TTC549 (cell line): Measurements from ENCODE around the gene SPO11.
A peak's percentile ranks its signal among the peaks of the same experiment; 100 is the strongest.
"Not testable (repeated sequence)": the region's sequence is repeated elsewhere in the genome, so short reads cannot be mapped to it uniquely, and the experiment has no call there.

Experiments used
- FAIRE-seq: peaks from 2 replicates; lab custom pipeline; 2012; peaks lifted over from hg19 to GRCh38; lab: Jason Lieb, UNC

SPO11 gene

GRCh38 chr20:57341663-57342062 lies 12.1 kb downstream of the SPO11 start:
- no peak for FAIRE-seq

DNA sequence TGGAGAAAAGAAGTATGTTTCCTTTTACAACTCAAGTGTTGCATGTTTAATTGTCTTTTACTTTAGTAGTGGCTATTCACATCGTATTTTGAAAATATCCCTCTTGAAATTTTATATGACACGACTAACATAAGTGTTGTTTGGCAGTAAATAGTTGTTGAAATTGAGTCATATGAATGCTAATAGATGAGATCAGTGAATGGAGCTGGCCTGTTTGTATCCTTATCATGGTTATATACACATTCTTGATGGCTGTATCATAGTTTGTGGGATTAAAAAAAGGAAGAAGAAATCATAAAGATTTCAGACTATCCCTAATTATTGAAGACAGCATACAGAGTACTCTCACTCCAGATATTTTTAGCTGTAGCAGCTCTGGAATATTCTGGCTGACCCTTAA lies 13.2 kb downstream of the SPO11 start:
- no peak for FAIRE-seq

DNA sequence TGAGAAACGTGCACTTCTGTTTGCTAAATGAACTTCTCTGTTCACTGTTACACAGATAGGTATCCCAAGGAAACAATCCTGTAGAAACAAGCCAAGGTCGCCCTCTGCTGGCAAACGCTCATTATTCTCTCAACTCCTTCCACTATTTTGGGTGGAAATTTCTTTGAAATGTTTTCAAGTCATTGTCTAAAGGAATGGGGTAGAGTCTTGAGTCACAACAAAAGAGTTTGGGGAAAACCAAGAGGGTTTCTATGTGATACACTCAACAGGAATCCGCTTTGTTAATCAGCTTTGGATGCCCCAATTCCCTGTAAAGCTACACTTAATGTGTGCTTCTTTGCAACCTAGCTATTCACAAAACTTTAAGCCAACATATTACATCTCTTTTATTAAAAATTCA lies 16.9 kb downstream of the SPO11 start:
- peak; percentile 94 for FAIRE-seq

DNA sequence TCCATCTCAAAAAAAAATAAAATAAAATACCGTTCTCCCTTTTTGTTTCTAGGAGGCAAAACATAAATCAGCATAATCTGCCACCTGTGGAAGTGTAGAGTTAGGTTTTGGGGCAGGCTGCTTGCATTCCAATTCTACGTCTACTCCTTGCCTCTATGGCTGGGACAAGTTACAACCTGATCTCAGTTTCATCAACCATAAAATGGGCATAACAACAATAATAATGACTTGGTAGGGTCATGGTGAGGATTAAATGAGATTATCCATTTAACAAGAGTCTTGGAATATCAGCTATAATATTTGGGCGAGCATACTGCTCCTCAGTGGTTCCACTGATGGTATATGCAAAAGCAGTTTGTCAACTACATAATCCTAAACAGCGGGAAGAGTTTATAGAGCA lies 17.8 kb downstream of the SPO11 start:
- no peak for FAIRE-seq

DNA sequence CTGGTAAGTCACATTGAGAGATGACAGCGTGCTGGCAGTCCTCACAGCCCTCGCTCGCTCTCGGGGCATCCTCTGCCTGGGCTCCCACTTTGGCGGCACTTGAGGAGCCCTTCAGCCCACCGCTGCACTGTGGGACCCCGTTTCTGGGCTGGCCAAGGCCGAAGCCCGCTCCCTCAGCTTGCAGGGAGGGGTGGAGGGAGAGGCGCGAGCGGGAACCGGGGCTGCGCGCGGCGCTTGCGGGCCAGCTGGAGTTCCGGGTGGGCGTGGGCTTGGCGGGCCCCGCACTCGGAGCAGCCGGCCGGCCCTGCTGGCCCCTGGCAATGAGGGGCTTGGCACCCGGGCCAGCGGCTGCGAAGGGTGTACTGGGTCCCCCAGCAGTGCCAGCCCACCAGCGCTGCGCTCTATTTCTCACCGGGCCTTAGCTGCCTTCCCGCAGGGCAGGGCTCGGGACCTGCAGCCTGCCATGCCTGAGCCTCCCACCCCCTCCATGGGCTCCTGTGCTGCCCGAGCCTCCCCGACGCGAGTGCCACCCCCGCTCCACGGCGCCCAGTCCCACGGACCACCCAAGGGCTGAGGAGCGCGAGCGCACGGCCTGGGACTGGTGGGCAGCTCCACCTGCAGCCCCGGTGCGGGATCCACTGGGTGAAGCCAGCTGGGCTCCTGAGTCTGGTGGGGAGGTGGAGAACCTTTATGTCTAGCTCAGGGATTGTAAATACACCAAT lies 18.8 kb downstream of the SPO11 start:
- FAIRE-seq, result not testable (repeated sequence)

DNA sequence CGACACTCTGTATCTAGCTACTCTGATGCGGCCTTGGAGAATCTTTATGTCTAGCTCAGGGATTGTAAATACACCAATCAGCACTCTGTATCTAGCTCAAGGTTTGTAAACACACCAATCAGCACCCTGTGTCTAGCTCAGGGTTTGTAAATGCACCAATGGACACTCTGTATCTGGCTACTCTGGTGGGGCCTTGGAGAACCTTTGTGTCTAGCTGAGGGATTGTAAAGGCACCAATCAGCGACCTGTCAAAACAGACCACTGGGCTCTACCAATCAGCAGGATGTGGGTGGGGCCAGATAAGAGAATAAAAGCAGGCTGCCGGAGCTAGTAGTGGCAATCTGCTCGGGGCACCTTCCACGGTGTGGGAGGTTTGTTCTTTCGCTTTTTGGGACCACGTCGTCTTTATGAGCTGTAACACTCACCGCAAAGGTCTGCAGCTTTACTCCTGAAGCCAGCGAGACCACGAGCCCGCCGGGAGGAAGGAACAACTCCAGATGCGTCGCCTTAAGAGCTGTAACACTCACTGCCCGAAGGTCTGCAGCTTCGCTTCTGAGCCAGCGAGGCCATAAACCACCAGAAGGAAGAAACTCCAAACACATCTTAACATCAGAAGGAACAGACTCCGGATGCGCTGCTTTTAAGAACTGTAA lies 19.4 kb downstream of the SPO11 start:
- FAIRE-seq, result not testable (repeated sequence)

GRCh38 chr20:57350081-57350710 lies 20.6 kb downstream of the SPO11 start:
- FAIRE-seq, result no peak

DNA sequence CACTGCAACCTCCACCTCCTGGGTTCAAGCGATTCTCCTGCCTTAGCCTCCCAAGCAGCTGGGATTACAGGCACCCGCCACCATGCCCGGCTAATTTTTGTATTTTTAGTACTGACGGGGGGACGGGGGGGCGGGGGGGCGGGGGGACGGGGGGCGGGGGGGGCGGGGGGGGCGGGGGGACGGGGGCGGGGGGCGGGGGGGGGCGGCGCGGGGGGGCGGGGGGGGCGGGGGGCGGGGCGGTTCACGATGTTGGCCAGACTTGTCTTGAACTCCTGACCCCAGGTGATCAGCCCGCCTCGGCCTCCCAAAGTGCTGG lies 21.1 kb downstream of the SPO11 start:
- FAIRE-seq, result not testable (repeated sequence)

DNA sequence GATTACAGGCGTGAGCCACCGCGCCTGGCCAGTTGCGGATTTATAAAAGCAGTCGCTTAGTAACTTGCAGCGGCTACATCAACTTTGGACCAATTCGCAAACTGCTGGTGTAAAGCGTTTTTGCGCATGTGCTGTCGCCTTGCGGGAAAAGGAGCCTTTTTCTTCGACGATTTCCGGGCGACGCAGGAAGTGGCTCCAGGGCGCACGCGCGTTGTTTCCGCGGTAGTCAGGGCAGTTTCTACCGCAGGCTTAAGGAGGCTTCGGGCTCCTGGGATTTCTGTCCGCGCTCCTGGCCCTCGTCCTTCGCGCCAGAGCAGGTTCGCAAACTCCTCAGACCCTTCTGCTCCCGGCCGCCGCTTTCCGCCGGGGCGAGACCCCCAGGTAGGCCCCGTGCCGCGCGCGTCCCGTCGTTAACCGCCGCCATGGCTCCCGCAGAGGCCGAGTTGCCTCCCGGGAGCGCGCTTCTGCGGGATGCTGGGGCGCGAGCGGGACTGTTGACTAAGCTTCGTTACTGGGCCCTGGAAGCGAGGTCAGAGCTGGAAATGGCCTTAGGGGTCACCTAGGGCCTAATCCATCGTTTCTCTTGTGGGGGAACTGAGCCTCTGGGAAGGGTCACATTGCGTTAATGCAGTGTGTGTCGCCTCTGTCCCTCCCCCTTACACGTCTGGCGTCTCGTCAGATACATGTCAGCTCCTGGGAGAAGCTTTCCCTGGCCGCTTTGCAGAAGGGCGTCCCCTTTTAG lies 21.6 kb downstream of the SPO11 start, which contains the start of gene RAE1:
Gene RAE1, plus strand, starts transcription at position 214 of the 742 bp plus-strand sequence. CDS start 2,784 bp downstream, outside the sequence.
- no peak for FAIRE-seq

DNA sequence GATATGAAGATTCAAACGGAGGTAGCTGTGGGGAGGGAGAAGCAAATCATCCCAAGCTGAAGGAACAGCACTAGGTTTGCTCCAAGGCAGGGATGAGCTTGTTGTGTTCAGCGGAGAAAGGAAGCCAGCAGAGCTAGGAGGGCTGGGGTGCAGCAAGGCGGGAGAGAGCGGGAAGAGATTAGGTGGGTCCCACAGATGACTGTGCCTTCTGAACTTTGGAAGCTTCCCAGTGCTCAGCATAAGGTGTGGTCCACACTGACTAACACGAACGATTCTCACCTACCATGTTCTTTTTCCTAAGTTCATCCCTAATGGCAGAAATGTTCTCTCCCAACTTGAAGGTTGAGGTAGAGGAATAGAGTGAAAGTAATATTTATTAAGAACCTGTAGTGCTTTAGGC lies 22.7 kb downstream of the SPO11 start:
- FAIRE-seq, result no peak

GRCh38 chr20:57353351-57353750 lies 23.7 kb downstream of the SPO11 start:
- FAIRE-seq, result no peak

- FAIRE-seq, result no peak
These were observed 31.9 kb downstream of the SPO11 start for GRCh38 chr20:57361517-57361916.

DNA sequence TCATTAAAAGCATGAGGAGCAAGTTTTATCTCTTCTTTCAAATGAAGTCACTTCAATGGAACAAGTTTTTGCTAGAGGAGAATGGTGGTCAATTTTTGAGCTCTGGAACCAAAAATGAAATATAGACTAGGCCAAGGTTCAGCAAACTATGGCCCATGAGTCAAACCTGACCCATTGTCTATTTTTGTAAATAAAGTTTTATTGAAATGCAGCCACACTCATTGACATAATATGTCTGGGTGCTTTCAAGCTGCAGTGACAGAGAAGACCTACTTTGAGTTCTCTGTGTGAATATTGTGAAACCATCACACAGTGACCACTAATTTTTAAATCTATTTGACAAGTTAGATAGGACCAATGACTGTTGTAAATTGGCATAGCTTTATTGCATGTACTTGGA lies 34.8 kb downstream of the SPO11 start:
- no peak for FAIRE-seq

DNA sequence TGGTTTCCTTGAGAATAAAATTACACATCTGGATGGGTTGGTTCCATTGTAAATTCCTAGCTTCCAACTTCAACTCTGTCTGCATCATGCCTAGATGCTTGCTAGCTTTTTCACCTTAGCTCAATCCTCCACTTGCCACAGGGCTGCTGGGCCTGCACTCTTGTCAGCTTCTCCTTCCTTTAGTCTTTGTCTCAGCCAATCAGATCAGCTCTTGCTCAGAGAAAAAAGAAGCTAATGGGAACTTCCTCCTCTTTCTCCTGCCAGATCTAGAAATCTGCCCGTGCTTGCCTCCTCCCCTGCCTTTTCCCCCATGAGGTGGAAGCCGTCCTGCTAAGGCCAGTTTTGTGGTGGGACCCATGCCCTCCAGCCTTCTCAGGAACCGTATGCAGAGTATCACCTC lies 40.0 kb downstream of the SPO11 start:
- FAIRE-seq, result no peak

DNA sequence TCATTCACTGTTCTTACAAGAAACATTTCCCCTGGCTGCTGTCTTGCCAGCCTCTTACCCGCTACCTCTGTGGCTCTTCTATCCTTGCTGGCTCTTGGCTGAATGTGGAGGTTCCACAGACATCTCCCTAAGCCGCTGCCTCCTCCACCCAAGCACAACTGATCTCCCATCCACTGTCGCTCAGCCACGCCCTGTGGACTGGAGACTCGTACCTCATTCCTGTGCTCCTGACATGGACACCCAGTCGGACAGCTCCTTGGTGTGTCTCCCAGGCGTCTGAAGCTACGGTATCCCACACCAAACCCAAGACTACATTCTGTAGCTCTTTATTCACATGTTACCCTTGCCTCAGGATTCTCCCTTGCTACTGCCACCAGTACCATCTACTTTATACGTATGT lies 40.7 kb downstream of the SPO11 start:
- no peak for FAIRE-seq

GRCh38 chr20:57371363-57371762 lies 41.8 kb downstream of the SPO11 start:
- FAIRE-seq, result no peak

- no peak for FAIRE-seq
These were observed 42.6 kb downstream of the SPO11 start for GRCh38 chr20:57372157-57372556.

- FAIRE-seq, result no peak
These were observed 43.2 kb downstream of the SPO11 start for GRCh38 chr20:57372581-57373350.

DNA sequence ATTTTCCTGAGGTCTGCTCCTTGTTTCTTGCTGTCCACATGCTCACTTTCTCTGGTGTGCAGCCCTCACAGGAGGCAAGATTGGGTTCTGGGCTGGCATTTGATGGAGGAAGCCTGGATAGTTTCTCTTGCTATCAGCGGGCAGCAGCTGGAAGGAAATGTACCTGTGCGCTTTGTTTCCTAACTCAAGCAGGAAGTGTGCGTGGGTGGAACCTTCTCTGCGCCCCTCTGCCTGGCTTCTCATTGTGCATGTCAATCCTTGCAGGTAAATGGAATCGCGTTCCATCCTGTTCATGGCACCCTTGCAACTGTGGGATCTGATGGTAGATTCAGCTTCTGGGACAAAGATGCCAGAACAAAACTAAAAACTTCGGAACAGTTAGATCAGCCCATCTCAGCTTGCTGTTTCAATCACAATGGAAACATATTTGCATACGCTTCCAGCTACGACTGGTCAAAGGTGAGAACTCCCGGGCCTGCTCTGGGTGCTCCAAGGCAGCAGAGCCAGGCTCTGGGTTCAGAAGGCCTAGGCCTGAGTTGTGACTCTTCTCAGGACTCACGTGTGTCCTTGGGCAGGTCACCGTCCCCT lies 44.8 kb downstream of the SPO11 start:
- no peak for FAIRE-seq

- no peak for FAIRE-seq
These were observed 45.5 kb downstream of the SPO11 start for GRCh38 chr20:57374931-57375651.

- FAIRE-seq, result no peak
These were observed 46.1 kb downstream of the SPO11 start for GRCh38 chr20:57375652-57376230.
